ENCODE measurements around the gene NLRP12. TPM values are rescaled to one million over a fixed set of nuclear protein-coding genes. Genes with fewer than 3 reads are reported as not detected.

Gene NLRP12
- total RNA-seq, 1 donor from 2014 or later = not detected

DNA sequence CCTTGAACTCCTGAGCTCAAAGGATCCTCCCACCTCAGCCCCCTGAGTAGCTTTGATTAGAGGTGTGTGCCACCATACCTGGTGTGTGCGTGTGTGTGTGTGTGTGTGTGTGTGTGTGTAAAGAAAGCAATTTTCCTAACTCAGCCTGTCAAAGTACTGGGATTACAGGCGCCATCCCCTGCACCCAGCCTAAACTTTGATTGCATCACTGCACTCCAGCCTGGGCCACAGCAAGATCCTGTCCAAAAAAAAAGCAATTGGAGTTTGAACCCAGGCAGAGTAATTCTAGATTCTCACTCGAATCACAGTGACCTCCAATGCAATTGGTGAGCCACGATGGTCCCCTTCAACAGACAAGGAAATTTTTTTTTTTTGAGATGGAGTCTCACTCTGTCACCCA is 29.1 kb downstream of the NLRP12 start:
- TF ChIP-seq CTCF (conservative IDR thresholded peaks at IDR 0.05) = no peak
- peaks cover 5% of the 10 kb centered on the region for H3K4me1 Mint-ChIP-seq
- H3K27me3 Mint-ChIP-seq (ENCODE audit: low read depth) = no peaks in the 10 kb centered on the region
- H3K27ac Mint-ChIP-seq (ENCODE audit: unreplicated experiment) = no peak overlapping the region
- no peaks in the 10 kb centered on the region for H3K36me3 Mint-ChIP-seq (ENCODE audit: low read depth)
- H3K9me3 Mint-ChIP-seq = no peaks in the 10 kb centered on the region
- no peak for DNase-seq (ENCODE audit: low read depth, low spot score)
- H3K4me3 Mint-ChIP-seq = no peak overlapping the region

DNA sequence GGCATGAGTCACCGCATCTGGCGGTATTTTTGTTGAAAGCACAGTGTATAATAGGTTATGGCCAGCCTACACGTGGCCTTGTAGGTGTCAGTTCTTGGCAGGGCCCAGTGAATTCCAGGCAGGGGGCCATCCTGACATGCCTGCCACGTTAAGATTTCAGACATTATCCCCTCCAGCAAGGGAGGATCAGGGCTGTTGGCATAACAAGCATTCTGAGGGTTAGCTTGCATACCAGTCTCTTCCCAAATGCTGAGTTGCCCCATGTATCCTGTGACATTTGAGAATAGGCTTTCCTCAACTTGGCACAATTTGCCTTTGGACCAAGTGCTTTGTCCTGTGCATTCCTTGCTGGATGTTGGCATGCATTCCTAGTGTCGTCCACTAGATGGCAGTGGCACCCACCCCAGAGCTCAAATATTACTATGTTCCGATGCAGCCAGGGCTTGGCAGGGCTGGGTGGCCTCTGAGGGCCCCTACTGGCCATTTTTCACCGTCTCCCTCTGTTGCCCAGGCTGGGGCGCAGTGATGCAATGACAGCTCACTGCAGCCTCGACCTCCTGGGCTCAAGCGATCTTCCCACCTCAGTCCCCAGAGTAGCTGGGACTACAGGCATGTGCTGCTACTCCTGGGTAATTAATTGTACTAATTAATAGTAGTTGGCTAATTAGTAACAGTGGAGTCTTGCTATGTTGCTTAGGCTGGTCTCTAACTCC is 31.2 kb downstream of the NLRP12 start:
- H3K36me3 Mint-ChIP-seq (ENCODE audit: low read depth) = no peaks in the 10 kb centered on the region
- no peak overlapping the region for H3K27ac Mint-ChIP-seq (ENCODE audit: unreplicated experiment)
- peaks cover 5% of the 10 kb centered on the region for H3K4me1 Mint-ChIP-seq
- no peaks in the 10 kb centered on the region for H3K9me3 Mint-ChIP-seq
- no peak overlapping the region for H3K4me3 Mint-ChIP-seq
- TF ChIP-seq CTCF (conservative IDR thresholded peaks at IDR 0.05) = peak; percentile 99
- H3K27me3 Mint-ChIP-seq (ENCODE audit: low read depth) = no peaks in the 10 kb centered on the region
- peak; percentile 91 for DNase-seq (ENCODE audit: low read depth, low spot score)

DNA sequence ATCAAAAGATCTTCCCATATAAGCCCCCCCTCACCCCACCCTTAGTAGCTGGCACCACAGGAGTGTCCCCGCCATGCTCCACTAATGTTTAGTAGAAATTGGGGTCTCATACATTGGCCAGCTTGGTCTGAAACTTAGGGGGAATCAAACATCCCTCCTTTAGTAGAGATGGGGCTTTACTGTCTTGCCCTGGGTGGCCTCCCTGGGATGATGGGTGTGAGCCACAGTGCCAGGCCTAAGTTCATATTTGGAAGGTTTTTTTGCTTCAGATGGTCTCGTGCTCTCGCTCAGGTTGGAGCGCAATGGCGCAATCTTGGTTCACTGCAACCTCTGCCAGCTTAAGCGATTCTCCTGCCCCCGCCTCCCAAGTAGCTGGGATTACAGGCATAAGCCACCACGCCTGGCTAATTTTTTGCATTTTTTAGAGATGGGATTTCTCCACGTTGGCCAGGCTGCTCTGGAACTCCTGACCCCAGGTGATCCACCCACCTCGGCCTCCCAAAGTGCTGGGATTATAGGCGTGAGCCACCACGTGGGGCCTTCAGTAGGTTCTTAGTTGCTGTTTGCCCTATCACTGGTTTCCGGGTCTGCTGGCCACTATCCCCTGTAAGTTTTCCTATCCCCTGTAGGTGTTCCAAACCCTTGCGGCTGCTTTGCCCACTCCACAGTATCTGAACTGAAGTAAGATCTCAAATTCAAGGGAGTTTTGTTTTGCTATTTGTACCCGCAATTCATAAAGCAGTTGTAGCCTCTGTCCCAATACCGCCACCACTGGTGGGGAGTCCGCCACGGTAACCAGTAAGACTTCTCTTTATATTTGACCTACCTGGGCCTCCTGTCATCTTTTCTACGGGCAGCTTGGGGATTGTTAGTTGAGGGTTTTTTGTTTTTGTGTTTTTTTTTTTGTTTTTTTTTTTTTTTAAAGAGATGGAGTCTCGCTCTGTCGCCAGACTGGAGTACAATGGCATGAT is 34.1 kb downstream of the NLRP12 start:
- Mint-ChIP-seq H3K4me3 (no peak overlapping the region), H3K36me3 (ENCODE audit: low read depth) (no peaks in the 10 kb centered on the region), H3K4me1 (peaks cover 10% of the 10 kb centered on the region), H3K9me3 (no peaks in the 10 kb centered on the region), H3K27me3 (ENCODE audit: low read depth) (no peaks in the 10 kb centered on the region), H3K27ac (ENCODE audit: unreplicated experiment) (no peak overlapping the region)
- TF ChIP-seq CTCF (conservative IDR thresholded peaks at IDR 0.05) = no peak
- no peak for DNase-seq (ENCODE audit: low read depth, low spot score)

DNA sequence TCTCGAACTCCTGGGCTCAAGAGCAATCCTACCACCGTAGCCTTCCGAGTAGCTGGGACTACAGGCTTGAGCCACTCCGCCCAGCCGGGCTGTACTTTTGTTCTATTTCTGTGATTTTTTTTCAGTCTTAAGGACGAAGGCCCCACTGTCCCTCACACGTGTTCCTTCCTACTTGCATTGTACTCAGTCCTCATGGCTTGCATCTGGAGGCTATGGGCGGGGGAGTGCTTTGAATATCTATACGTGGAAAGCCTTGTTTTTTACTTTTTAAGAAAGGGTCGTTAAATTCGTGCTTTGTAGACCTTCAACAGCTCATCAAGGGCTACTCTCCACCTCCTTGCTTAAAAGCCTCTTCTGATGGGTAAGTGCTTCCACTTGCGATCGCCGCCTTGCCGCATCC is 36.8 kb downstream of the NLRP12 start:
- Mint-ChIP-seq H3K36me3 (ENCODE audit: low read depth) (no peaks in the 10 kb centered on the region), H3K9me3 (no peaks in the 10 kb centered on the region), H3K4me1 (peaks cover 5% of the 10 kb centered on the region), H3K27ac (ENCODE audit: unreplicated experiment) (no peak overlapping the region), H3K27me3 (ENCODE audit: low read depth) (peaks cover 5% of the 10 kb centered on the region), H3K4me3 (no peak overlapping the region)
- no peak for DNase-seq (ENCODE audit: low read depth, low spot score)
- no peak for TF ChIP-seq CTCF (conservative IDR thresholded peaks at IDR 0.05)

DNA sequence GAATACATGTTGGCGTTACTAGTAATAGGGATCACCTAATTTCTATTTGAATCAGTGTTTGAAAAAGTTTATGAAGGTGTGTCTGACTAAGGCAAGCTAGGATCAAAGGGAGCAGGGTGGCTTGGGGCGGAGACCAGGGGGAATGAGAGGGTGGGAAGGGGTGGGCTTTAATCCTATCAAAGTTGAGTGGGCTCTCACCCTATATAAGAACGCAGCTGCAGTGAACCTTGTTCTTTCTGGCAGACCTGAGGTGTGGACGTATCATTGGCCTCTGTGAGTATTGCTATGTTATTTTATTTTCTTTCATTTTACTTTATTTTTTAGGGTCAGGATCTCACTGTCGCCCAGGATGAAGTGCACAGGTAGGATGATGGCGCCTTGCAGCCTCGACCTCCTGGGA is 37.4 kb downstream of the NLRP12 start:
- Mint-ChIP-seq H3K27ac (ENCODE audit: unreplicated experiment) (no peak overlapping the region), H3K9me3 (no peaks in the 10 kb centered on the region), H3K4me1 (peaks cover 5% of the 10 kb centered on the region), H3K36me3 (ENCODE audit: low read depth) (no peaks in the 10 kb centered on the region), H3K4me3 (no peak overlapping the region), H3K27me3 (ENCODE audit: low read depth) (peaks cover 5% of the 10 kb centered on the region)
- DNase-seq (ENCODE audit: low read depth, low spot score) = no peak
- no peak for TF ChIP-seq CTCF (conservative IDR thresholded peaks at IDR 0.05)

Data from neural crest cell (in vitro differentiated cells).